Glutamatergic neuron (in vitro differentiated cells): ENCODE data around the gene COL21A1. TPM values are rescaled to one million over a fixed set of nuclear protein-coding genes. Genes with fewer than 3 reads are reported as not detected.

Source experiments
- DNase-seq: peaks from one replicate; pipeline ENCODE4 v3.0.0; 2022
- H3K27ac Mint-ChIP-seq: one replicate; pipeline ENCODE4 v1.8.0; 2020; ENCODE audit warnings: mild to moderate bottlenecking, mixed read lengths, inconsistent platforms; ENCODE audit not compliant: unreplicated experiment
- H3K27me3 Mint-ChIP-seq: one replicate; pipeline ENCODE4 v1.8.0; 2020; ENCODE audit warnings: mild to moderate bottlenecking, moderate library complexity, mixed read lengths, inconsistent platforms; ENCODE audit not compliant: unreplicated experiment
- H3K36me3 Mint-ChIP-seq: one replicate; pipeline ENCODE4 v1.8.0; 2020; ENCODE audit warnings: mild to moderate bottlenecking, mixed read lengths, inconsistent platforms; ENCODE audit not compliant: unreplicated experiment
- H3K4me1 Mint-ChIP-seq: one replicate; pipeline ENCODE4 v1.8.0; 2020; ENCODE audit warnings: mild to moderate bottlenecking, low read depth, mixed read lengths, inconsistent platforms; ENCODE audit not compliant: unreplicated experiment
- H3K4me3 Mint-ChIP-seq: one replicate; pipeline ENCODE4 v1.8.0; 2020; ENCODE audit warnings: mild to moderate bottlenecking, mixed read lengths, inconsistent platforms; ENCODE audit not compliant: unreplicated experiment
- H3K9me3 Mint-ChIP-seq: one replicate; pipeline ENCODE4 v1.8.0; 2020; ENCODE audit warnings: mild to moderate bottlenecking, moderate library complexity, mixed read lengths, inconsistent platforms; ENCODE audit not compliant: unreplicated experiment
- CTCF ChIP-seq: fragments of 200-600 bp; sonication (generic); IDR thresholded peaks from one replicate; pipeline ENCODE4 v1.5.0; 2021; ENCODE audit not compliant: partially characterized antibody, unreplicated experiment
- total RNA-seq: library from RNA; stranded (reverse); fragmentation: NEBNext Ultra II Directional; extraction: Animal tissue kit (Norgen Biotek cat#: 25700); gene quantifications from one replicate; pipeline ENCODE4 v1.2.1, GENCODE V29; 2021; ENCODE audit not compliant: unreplicated experiment

COL21A1 gene
- total RNA-seq, 1 donor from 2014 or later: 0.69 TPM

GRCh38 chr6:56065408-56065807, 182.0 kb downstream of the COL21A1 start:
- Mint-ChIP-seq H3K4me1 (no peaks in the 10 kb centered on the region), H3K4me3 (no peak overlapping the region), H3K9me3 (no peaks in the 10 kb centered on the region), H3K27me3 (peaks cover 2% of the 10 kb centered on the region), H3K36me3 (no peaks in the 10 kb centered on the region), H3K27ac (no peak overlapping the region)
- TF ChIP-seq CTCF: no peak
- DNase-seq: no peak

- H3K36me3 Mint-ChIP-seq: no peaks in the 10 kb centered on the region
- no peak for TF ChIP-seq CTCF
- peaks cover 2% of the 10 kb centered on the region for H3K27me3 Mint-ChIP-seq
- no peak for DNase-seq
- H3K4me3 Mint-ChIP-seq: no peak overlapping the region
- H3K27ac Mint-ChIP-seq: no peak overlapping the region
- no peaks in the 10 kb centered on the region for H3K4me1 Mint-ChIP-seq
- no peaks in the 10 kb centered on the region for H3K9me3 Mint-ChIP-seq
Measured at GRCh38 chr6:56062836-56063235, 184.5 kb downstream of the COL21A1 start.

GRCh38 chr6:56058636-56059035, 188.7 kb downstream of the COL21A1 start:
- Mint-ChIP-seq H3K4me3 (no peak overlapping the region), H3K9me3 (no peaks in the 10 kb centered on the region), H3K4me1 (no peaks in the 10 kb centered on the region), H3K27ac (no peak overlapping the region), H3K36me3 (no peaks in the 10 kb centered on the region), H3K27me3 (peaks cover 2% of the 10 kb centered on the region)
- DNase-seq: no peak
- TF ChIP-seq CTCF: no peak

GRCh38 chr6:56055081-56055704, 192.2 kb downstream of the COL21A1 start:
- peaks cover 2% of the 10 kb centered on the region for H3K27me3 Mint-ChIP-seq
- H3K4me1 Mint-ChIP-seq: peaks cover 2% of the 10 kb centered on the region
- no peak for DNase-seq
- no peaks in the 10 kb centered on the region for H3K36me3 Mint-ChIP-seq
- H3K9me3 Mint-ChIP-seq: no peaks in the 10 kb centered on the region
- H3K4me3 Mint-ChIP-seq: no peak overlapping the region
- no peak for TF ChIP-seq CTCF
- H3K27ac Mint-ChIP-seq: no peak overlapping the region

GRCh38 chr6:56051202-56051598, 196.2 kb downstream of the COL21A1 start:
- DNase-seq: no peak
- TF ChIP-seq CTCF: no peak
- Mint-ChIP-seq H3K4me3 (no peak overlapping the region), H3K9me3 (no peaks in the 10 kb centered on the region), H3K27ac (no peak overlapping the region), H3K27me3 (peaks cover 2% of the 10 kb centered on the region), H3K36me3 (no peaks in the 10 kb centered on the region), H3K4me1 (peaks cover 6% of the 10 kb centered on the region)
